ENCODE results near the gene KITLG.
A peak's percentile ranks its signal among the peaks of the same experiment; 100 is the strongest.
"Not testable (repeated sequence)": the region's sequence is repeated elsewhere in the genome, so short reads cannot be mapped to it uniquely, and the experiment has no call there.

The KITLG gene

GRCh38 chr12:88580051-88580871 lies at the start of gene KITLG:
KITLG (minus strand) TSS chr12:88580471; CDS start chr12:88580278, 193 bp downstream.
- peak; percentile 91 to 93 for DNase-seq

DNA sequence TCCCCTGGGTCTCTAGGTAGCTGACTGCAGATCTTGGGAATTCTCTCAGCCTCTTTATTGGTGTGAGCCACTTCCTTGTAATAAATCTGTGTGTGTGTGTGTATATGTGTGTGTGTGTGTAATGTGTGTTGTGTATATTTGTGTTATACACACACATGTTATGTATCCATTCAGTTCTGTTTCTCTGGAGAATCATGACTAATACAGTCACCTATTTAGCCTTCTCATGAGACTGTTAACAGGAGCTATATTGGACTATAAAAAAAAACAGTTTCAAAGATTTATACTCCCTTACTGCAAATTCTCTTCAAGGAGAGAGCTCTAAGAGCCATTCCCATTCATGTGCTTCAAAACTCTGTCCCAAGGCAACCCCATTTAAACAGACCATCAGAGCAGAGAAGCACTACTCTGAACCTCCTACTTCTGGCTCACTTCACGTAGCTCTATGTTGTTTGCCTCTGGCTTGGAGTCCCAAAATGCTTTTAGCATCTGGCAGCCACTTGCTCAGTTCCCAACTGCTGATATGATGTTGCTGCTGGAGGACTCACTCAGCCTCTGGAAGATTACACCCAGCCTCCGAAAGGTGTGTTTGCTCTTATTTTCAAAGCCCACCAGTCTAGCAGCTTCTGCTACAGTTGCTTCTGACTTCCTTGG lies 48.7 kb upstream of the KITLG start:
- DNase-seq = no peak

GRCh38 chr12:88628035-88628434 lies 47.8 kb upstream of the KITLG start:
- DNase-seq = not testable (repeated sequence)

DNA sequence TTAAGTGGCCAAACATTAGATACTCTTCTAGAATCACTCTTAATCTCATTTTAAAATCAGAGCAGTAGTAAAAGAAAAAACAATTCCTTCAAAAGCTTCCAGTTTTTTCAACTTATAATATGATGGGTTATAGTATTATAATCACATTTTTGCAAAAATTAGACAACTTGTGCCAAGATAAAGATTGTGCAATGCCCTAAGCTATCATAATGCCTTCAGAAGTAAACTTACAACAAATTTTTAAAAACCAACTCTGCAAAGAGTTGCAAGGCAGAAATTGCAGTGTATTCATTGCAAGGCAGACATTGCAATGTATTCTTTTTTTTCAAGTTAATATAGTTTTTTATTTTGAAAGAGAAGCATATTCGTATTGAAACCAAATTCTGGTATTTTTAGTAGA lies 47.2 kb upstream of the KITLG start:
- no peak for DNase-seq

DNA sequence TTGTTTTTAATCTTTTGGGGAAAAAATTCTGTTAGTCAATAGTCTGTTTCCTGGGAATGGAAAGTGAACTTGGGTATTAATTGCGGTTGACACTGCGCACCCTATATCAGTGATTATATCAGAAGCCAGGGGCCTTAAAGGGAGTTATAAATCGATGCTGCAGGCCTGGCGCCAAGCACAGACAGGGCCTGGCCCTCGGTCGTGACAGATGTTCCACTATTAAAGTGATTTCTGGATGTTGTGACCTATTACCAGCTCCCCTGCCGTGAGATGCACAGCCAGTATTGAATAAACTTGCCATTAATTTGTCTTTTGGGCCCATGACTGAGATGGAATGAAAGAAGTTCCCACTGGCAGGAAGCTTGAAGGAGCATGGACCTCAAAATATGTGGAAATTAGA lies 45.1 kb upstream of the KITLG start:
- no peak for DNase-seq

GRCh38 chr12:88624911-88625310 lies 44.6 kb upstream of the KITLG start:
- DNase-seq = no peak

GRCh38 chr12:88623777-88624548 lies 43.7 kb upstream of the KITLG start:
- no peak for DNase-seq

DNA sequence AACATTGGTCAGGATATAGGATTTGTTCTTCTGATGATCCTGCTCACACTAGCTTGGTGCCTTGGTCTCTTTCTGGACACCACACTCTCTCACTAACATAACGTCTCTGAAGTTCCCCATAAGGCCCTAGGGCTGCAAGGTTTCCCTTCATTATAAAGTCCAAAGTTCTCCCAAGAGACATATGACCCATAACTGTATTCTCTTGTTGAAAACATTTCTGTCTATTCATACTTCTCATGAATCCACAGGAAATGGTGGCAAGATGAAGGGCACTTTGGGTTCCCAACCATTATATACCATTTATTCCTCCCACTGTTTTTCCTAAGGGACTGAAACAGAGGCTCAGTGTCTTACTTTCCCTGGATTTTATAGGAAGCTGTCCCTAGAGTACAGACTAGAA lies 37.1 kb upstream of the KITLG start:
- no peak for DNase-seq

GRCh38 chr12:88615490-88615889 lies 35.2 kb upstream of the KITLG start:
- no peak for DNase-seq

- no peak for DNase-seq
Measured at GRCh38 chr12:88604646-88605045, 24.4 kb upstream of the KITLG start.

- no peak for DNase-seq
Measured at GRCh38 chr12:88600272-88600671, 20.0 kb upstream of the KITLG start.

GRCh38 chr12:88597365-88597764 lies 17.1 kb upstream of the KITLG start:
- DNase-seq = no peak

DNA sequence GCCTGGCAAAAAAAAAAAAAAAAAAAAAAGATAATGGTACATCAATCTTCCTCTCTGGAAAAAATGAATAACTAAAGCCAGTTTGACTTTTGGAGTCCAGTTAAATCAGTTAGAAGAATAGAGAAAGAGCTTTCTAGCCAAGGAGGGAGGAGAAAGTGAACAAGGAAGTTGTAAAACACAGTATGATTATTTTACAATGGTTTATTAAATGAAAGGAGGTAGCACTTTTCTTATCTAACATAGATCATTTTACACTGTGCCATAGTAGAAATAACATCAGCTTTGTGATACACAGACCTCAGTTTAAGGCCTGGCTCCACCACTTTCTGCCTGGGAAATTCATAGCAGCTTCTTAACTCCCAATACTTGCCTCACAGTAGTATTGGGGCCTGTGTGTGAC lies 15.4 kb upstream of the KITLG start:
- no peak for DNase-seq

DNA sequence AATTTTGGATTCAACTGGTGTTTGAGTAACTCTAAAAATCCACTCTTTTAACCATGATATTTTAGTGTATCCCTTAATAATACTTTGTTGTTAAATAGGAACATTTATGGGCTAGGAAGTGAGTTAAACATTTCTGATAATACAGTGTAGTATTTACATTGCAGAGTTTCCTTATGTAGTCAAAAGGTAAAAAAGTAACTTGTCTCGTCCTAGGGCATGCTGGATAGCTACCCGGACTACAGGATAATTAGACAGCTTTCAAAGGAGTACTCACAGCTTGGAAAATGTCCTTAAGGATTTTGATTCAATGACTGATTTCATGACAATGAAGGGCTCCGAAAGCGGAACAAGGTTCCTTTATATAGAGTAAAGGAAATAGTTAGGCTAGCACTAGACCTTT lies 14.5 kb upstream of the KITLG start:
- DNase-seq = no peak

DNA sequence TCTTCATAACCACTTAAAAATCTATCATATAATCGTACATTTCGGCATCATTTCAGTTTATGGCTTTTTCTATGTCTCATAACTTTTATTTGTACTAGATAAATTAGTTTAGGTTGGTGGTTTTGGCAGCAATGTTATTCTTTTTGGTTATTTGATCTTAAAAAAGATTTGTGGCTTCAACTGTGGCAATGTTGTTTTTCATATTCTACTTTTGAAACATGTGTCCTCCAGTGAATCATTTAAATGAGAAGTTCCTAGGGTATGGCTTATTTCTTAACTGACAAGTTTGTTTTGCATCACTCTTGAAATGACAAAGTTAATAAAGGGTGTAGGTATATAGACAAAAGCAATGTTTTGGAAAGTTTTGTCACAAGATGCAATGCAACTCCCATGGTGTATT lies 11.1 kb upstream of the KITLG start:
- DNase-seq = no peak

GRCh38 chr12:88590851-88591250 lies 10.6 kb upstream of the KITLG start:
- no peak for DNase-seq

- DNase-seq = no peak
Measured at GRCh38 chr12:88585077-88585476, 4.8 kb upstream of the KITLG start.

DNA sequence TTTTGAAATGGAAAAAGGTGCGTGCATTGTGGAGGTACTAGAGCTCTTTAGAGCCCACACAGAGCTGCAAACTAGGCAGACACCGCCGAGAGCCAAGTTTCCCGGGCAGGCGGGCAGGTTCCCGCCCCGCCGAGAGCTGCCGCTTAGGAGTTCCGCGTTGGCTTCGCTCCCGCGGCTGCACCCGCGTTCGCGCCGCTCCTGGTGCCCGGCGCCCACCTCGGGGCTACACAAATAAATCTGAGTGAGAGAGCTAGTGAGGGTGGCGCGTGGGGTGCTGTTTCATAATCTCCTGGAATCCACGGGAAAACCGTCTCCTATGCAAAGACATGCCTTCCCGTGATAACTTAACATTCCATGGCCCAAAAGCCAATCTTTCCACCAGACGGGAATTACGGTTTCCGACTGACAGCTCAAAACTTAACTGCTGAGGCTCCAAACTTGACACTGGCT lies 645 bp downstream of the KITLG start:
- DNase-seq = peak in 1 of 2 experiments; percentile 60

GRCh38 chr12:88579161-88579517 lies 1.1 kb downstream of the KITLG start:
- peak; percentile 46 to 72 for DNase-seq

- DNase-seq = peak; percentile 25 to 72
Measured at GRCh38 chr12:88578276-88579160, 1.8 kb downstream of the KITLG start.

- peak; percentile 21 to 54 for DNase-seq
Measured at GRCh38 chr12:88577537-88577936, 2.7 kb downstream of the KITLG start.

GRCh38 chr12:88576866-88577265 lies 3.4 kb downstream of the KITLG start:
- no peak for DNase-seq

All from NCI-H2081 (cell line).